Neutrophil (primary cell): ENCODE data around the gene TMBIM4.

ENCODE experiments used
- H3K27ac ChIP-seq: fragments of 200-600 bp; sonication (generic); 2 replicates; pipeline ENCODE4 v1.5.1; 2016; ENCODE audit warnings: mild to moderate bottlenecking, moderate library complexity
- H3K27me3 ChIP-seq: fragments of 200-600 bp; sonication (generic); 2 replicates; pipeline ENCODE4 v1.6.0; 2016; ENCODE audit warnings: mild to moderate bottlenecking
- H3K36me3 ChIP-seq: fragments of 200-600 bp; sonication (generic); 2 replicates; pipeline ENCODE4 v1.5.1; 2017
- H3K4me1 ChIP-seq, 2 experiments: fragments of 200-600 bp in 1 of 2; sonication (generic) in 1 of 2; 1 replicate in 1 of 2; 2 replicates in 1 of 2; pipeline versions ENCODE4 v1.5.1 to v1.6.1; 2013 to 2016; ENCODE audit warnings: low read depth in 1 of 2, low read length in 1 of 2, mild to moderate bottlenecking in 1 of 2, moderate library complexity in 1 of 2; ENCODE audit not compliant: control insufficient read depth in 1 of 2, insufficient read depth in 1 of 2
- H3K4me3 ChIP-seq, 2 experiments: fragments of 200-600 bp in 1 of 2; sonication (generic) in 1 of 2; 1 replicate in 1 of 2; 2 replicates in 1 of 2; pipeline ENCODE4 v1.5.1; 2013 to 2016; ENCODE audit warnings: low read depth in 1 of 2, low read length in 1 of 2, mild to moderate bottlenecking in 1 of 2, moderate library complexity in 1 of 2
- H3K9me3 ChIP-seq: fragments of 200-600 bp; sonication (generic); 2 replicates; pipeline ENCODE4 v1.5.1; 2016
- CTCF ChIP-seq: fragments of 200-600 bp; sonication (generic); IDR thresholded peaks from 2 replicates; pipeline ENCODE4 v1.5.1; 2016; ENCODE audit warnings: antibody characterized with exemption

Gene TMBIM4

GRCh38 chr12:66195242-66195641, 25.4 kb upstream of the TMBIM4 start:
- H3K27ac ChIP-seq: peak overlapping the region; percentile 80
- no peak for TF ChIP-seq CTCF
- peaks cover 83 to 97% of the 10 kb centered on the region in 2 experiments for H3K4me1 ChIP-seq
- no peaks in the 10 kb centered on the region for H3K27me3 ChIP-seq
- no peaks in the 10 kb centered on the region for H3K9me3 ChIP-seq
- no peaks in the 10 kb centered on the region for H3K36me3 ChIP-seq
- H3K4me3 ChIP-seq: peak overlapping the region in 1 of 2 experiments; percentile 48

- Histone ChIP-seq H3K4me3 (peak overlapping the region in 1 of 2 experiments; percentile 30), H3K4me1 (peaks cover 80 to 87% of the 10 kb centered on the region in 2 experiments), H3K27me3 (no peaks in the 10 kb centered on the region), H3K27ac (peak overlapping the region; percentile 74), H3K9me3 (no peaks in the 10 kb centered on the region), H3K36me3 (no peaks in the 10 kb centered on the region)
- no peak for TF ChIP-seq CTCF
Measured at GRCh38 chr12:66194122-66194521, 24.3 kb upstream of the TMBIM4 start.

- Histone ChIP-seq H3K27me3 (no peaks in the 10 kb centered on the region), H3K36me3 (no peaks in the 10 kb centered on the region), H3K4me1 (peaks cover 86 to 90% of the 10 kb centered on the region in 2 experiments), H3K27ac (peak overlapping the region; percentile 96), H3K4me3 (peak overlapping the region; percentile 73 to 98), H3K9me3 (no peaks in the 10 kb centered on the region)
- TF ChIP-seq CTCF: no peak
Measured at GRCh38 chr12:66191547-66192126, 21.8 kb upstream of the TMBIM4 start.

- Histone ChIP-seq H3K4me1 (peaks cover 79 to 84% of the 10 kb centered on the region in 2 experiments), H3K4me3 (peak overlapping the region; percentile 73 to 98), H3K27me3 (no peaks in the 10 kb centered on the region), H3K9me3 (no peaks in the 10 kb centered on the region), H3K36me3 (no peaks in the 10 kb centered on the region), H3K27ac (peak overlapping the region; percentile 96)
- no peak for TF ChIP-seq CTCF
Measured at GRCh38 chr12:66190519-66191370, 20.9 kb upstream of the TMBIM4 start.

- Histone ChIP-seq H3K4me3 (peak overlapping the region; percentile 73 to 98), H3K36me3 (no peaks in the 10 kb centered on the region), H3K27ac (peak overlapping the region; percentile 96), H3K9me3 (no peaks in the 10 kb centered on the region), H3K4me1 (peaks cover 70 to 75% of the 10 kb centered on the region in 2 experiments), H3K27me3 (no peaks in the 10 kb centered on the region)
- no peak for TF ChIP-seq CTCF
Measured at GRCh38 chr12:66189889-66190288, 20.1 kb upstream of the TMBIM4 start.
